PC-9 (cell line): ENCODE measurements around the gene SNRPA1.

Experiments
- CTCF ChIP-seq: fragments of 200-600 bp; sonication (generic); conservative IDR thresholded peaks from 2 replicates; pipeline ENCODE4 v1.6.1; 2017; ENCODE audit warnings: mixed run types, antibody characterized with exemption, mild to moderate bottlenecking, moderate library complexity
- EZH2 ChIP-seq: fragments of 200-600 bp; sonication (generic); IDR thresholded peaks from 2 replicates; pipeline ENCODE4 v1.8.0; 2017; ENCODE audit warnings: antibody characterized with exemption, low read depth

- TF ChIP-seq EZH2 (no peak), CTCF (no peak)
Measured at GRCh38 chr15:101329309-101329863, 34.3 kb upstream of the SNRPA1 start.
